Islet of Langerhans (tissue), 1 donor: ENCODE data around the gene DEFB124.
"Not testable (repeated sequence)": the region's sequence is repeated elsewhere in the genome, so short reads cannot be mapped to it uniquely, and the experiment has no call there.

Experiments
- FAIRE-seq: peaks from one replicate; lab custom pipeline; 2011; peaks lifted over from hg19 to GRCh38; lab: Jason Lieb, UNC

DEFB124 gene

DNA sequence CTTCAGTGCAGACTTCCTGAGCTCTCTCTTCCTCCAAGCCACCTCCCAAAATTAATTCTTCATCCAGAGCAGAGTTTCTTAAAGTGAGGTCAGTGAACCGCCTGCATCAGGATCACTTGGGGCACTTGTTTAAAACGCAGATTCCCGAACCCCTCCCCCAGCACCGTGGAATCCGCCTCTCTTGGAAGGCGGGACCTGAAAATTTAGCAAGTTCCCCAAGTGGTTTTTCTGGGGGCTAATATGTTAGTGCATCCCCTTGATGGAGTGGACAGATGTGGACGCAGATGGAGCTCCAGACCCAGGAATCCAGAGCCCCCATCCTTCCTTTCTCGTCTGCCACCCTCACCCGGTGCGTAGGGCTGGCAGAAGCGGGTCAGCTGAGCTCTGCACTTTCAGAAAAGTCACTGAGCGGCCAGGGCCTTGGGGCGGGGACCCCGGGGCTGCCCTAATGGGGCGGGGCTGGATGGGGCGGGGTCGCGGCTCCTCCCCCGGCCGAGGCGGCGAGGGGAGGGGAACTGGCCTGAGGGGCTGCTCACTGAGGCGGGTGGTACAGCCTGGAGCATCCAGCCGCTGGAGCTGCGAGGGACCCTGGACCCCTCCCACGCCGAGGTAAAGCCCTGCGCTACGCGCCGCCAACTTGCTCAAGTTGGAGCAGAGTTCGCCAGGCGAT lies at the start of gene DEFB124, which contains the start of gene REM1:
Gene DEFB124 (minus strand): TSS at position 370 of the 670 bp plus-strand sequence. CDS start 2,114 bp downstream, outside the sequence.
Gene REM1 (plus strand): TSS at position 531 of the 670 bp plus-strand sequence. CDS start 1,158 bp downstream, outside the sequence.
- no peak for FAIRE-seq

DNA sequence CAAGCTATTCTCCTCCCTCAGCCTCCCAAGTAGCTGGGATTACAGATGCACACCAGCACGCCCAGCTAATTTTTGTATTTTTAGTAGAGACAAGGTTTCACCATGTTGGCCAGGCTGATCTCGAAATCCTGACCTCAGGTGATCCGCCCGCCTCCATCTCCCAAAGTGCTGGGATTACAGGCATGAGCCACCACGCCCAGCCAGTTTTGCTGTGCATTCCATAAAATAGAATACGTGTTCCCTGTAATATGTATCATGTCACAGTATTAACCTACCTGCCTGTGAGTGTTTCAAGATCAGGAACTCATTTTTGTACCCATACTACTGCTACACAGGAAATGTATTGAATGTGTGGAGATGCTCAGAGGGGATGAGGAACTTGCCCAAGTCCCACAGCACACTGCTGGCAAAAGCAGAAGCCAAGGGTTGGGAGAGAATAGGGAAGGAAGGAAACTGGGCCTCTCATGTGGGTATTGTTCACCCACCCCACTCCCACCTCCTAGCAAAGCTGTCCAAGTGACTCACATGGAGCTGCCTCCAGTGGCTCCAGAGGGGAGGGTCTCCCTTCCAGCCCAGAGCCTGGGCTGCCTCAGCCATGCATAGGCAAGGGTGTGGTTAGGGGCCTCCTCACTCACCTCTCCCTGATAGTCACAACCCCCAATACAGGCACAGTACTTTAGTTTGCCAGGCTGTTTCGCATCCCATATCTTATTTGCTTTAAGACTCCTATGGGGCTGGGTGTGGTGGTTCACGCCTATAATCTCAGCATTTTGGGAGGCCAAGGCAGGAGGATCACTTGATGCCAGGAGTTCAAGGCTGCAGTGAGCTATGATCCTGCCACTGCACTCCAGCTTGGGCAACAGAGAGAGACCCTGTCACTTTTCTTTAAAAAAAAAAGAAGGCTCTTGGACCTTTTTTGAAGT lies 48.7 kb upstream of the DEFB124 start:
- no peak for FAIRE-seq

GRCh38 chr20:31522731-31523130 lies 47.8 kb upstream of the DEFB124 start:
- no peak for FAIRE-seq

GRCh38 chr20:31521267-31521666 lies 46.3 kb upstream of the DEFB124 start:
- not testable (repeated sequence) for FAIRE-seq

GRCh38 chr20:31517373-31517772 lies 42.4 kb upstream of the DEFB124 start:
- no peak for FAIRE-seq

- FAIRE-seq: no peak
Measured at GRCh38 chr20:31516651-31517050, 41.7 kb upstream of the DEFB124 start.

DNA sequence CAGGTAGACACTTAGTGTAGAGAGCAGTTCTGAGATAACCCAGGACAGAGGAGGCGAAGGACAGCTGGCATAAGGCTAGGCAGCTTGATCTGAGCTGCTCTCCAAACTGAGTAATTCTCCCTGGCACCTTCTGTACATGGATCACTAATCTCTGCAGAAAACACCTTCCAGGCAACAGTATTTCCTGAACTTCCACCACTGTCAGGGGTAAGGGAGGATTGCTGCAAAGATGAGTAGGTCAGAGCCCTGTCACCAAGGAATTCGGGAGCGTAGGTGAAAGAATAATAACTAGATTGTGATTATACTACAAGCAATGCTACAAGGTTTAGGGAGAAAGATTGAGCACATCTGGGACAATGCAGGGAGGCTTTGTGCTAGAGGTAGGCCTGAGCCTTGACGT lies 41.2 kb upstream of the DEFB124 start:
- FAIRE-seq: no peak

- FAIRE-seq: no peak
Measured at GRCh38 chr20:31515775-31516107, 40.8 kb upstream of the DEFB124 start.

- FAIRE-seq: no peak
Measured at GRCh38 chr20:31515072-31515774, 40.3 kb upstream of the DEFB124 start.

GRCh38 chr20:31514154-31515071 lies 39.5 kb upstream of the DEFB124 start, which contains the start of gene HM13:
Gene HM13 (plus strand): TSS chr20:31514442. CDS start chr20:31514552, 110 bp downstream.
- no peak for FAIRE-seq

GRCh38 chr20:31508517-31509244 lies 33.8 kb upstream of the DEFB124 start:
- no peak for FAIRE-seq

DNA sequence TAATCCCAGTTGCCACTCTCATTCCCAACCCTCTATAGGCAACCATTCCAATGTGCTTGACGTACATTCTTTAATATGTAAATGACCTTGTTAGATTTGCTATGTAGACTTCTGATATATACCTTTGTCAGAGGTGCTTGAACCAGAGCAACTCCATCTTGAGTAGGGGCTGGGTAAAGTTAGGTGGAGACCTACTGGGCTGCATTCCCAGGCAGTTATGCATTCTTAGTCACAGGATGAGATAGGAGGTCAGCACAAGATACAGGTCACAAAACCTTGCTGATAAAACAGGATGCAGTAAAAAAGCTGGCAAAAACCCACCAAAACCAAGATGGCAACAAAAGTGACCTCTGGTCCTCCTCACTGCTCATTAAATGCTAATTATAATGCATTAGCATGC lies 31.0 kb upstream of the DEFB124 start:
- FAIRE-seq: no peak

DNA sequence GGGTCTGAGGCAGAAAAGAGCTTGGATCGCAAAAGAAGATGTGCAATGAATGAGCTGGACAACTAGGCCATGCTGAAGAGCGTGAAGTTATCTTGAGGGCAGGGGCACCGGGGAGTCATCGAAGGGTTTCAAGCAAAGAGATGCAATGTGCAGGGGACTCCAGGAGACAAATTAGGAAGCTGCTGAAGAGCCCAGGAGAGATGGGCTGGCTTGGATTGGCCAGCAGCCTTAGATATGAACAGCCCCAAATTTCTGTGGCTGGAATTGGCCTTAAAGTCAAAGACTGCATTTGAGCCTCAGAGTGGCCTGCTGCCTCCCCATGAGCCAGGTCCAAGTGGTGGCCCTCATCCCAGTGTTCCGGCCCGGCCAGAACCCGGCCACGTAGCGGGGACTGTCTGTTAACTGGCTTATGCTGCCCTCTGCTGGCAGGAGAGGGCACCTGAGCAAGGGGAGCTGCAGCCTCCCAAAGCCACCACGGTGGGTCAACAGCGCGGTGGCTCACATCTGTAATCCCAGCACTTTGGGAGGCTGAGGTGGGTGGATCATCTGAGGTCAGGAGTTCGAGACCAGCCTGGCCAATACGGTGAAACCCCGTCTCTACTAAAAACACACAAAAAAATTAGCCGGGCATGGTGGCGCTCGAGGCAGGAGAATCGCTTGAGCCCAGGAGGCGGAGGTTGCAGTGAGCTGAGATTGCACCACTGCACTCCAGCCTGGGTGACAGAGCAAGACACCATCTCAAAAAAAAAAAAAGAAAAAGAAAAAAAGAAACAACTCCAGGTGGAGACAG lies 28.2 kb upstream of the DEFB124 start:
- not testable (repeated sequence) for FAIRE-seq

DNA sequence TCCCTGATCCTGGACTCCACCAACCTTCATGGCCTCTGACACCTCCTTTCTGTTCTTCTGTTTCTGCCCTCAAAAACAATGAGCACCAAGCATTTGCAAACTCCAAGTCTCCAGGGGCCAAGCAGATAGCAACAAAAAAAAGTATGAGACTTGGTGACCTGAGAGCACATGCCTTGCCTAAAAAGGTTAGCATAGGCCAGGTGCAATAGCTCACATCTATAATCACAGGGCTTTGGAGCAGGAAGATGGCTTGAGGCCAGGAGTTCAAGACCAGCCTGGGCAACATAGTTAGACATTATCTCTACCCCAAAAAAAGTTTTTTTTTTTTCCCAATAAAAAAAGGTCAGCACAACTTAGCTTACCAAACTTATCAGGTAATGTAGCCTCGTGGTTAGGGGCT lies 25.6 kb upstream of the DEFB124 start:
- FAIRE-seq: no peak

GRCh38 chr20:31497838-31498540 lies 23.1 kb upstream of the DEFB124 start:
- FAIRE-seq: no peak

DNA sequence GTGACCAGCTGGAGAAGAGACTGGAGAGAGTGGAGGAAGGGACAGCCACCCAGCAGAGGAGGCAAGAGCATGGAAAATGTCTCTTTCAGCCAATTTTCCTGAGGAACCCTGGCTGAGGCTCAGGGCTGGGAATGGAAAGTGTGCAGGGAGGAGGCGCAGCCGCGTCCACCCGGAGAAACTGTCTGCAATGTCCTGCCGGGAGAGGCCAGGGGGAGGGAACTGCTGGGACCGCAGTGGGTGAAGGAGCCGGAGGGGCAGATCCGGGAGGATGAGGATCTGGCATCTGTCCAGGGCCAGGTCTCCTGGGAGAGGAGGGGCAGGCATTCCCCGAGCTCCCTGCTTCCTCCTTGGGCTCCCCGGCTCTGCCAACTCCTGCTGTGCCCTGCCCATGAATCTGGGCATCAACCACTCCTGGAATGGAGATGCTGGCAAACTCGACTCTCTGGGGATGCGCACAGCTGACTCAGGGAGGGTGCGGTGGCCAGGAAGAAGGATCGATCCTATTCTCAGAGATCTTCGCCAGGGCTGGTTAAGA lies 21.9 kb upstream of the DEFB124 start:
- no peak for FAIRE-seq

DNA sequence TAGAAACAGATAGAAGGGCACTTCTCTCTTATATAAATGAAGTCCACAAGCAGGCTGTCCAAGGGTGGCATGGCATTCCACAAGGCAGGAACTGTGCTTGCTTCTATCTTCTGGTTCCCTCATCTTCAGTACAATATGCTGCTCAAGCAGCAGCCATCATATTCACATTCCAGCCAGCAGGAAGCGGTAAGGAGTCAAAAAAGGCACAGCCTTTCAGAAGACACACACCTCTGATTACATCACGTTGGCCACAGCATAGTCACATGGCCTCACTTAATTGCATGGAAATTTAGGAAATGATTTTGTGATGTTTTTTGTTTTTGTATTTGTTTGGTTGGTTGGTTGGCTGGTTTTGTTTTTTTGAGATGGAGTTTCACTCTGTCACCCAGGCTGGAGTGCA lies 19.2 kb upstream of the DEFB124 start:
- no peak for FAIRE-seq

DNA sequence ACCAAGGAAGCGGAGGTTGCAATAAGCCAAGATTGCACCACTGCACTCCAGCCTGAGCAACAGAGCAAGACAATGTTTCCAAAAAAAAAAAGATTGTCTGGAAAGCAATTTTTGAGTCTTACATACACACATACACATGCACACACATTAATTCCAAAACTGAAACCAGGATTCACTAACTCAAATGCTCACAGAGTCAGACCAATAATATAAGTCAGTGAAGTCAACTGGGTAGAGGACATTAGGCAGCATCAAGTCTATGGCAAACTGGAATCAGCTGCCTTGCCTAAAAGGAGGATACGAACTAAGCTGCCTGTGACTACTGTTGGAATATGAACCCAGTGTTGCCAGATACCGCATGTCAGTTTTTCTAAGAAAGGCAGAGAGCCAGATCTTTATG lies 15.8 kb upstream of the DEFB124 start:
- no peak for FAIRE-seq

- no peak for FAIRE-seq
Measured at GRCh38 chr20:31489152-31489551, 14.2 kb upstream of the DEFB124 start.
